ENCODE measurements around the gene SLC38A11.
"Not testable (repeated sequence)": the region's sequence is repeated elsewhere in the genome, so short reads cannot be mapped to it uniquely, and the experiment has no call there.

SLC38A11 gene

GRCh38 chr2:164984428-164984827 is 29.1 kb upstream of the SLC38A11 start:
- Histone ChIP-seq H3K4me1 (ENCODE audit: control insufficient read depth, low read depth, low read length) (no peaks in the 10 kb centered on the region), H3K27ac (ENCODE audit: low read length) (no peak overlapping the region), H3K4me3 (ENCODE audit: low read length) (no peak overlapping the region), H3K9ac (ENCODE audit: low read length) (no peak overlapping the region), H3K36me3 (ENCODE audit: control insufficient read depth, low read depth, low read length) (no peaks in the 10 kb centered on the region), H3K27me3 (ENCODE audit: control insufficient read depth, insufficient read depth, low read length) (no peaks in the 10 kb centered on the region), H3K9me3 (ENCODE audit: control insufficient read depth, low read depth, low read length) (no peaks in the 10 kb centered on the region)

GRCh38 chr2:164981217-164981990 is 26.1 kb upstream of the SLC38A11 start:
- Histone ChIP-seq H3K4me1 (ENCODE audit: control insufficient read depth, low read depth, low read length) (no peaks in the 10 kb centered on the region), H3K4me3 (ENCODE audit: low read length) (no peak overlapping the region), H3K27ac (ENCODE audit: low read length) (no peak overlapping the region), H3K27me3 (ENCODE audit: control insufficient read depth, insufficient read depth, low read length) (no peaks in the 10 kb centered on the region), H3K9ac (ENCODE audit: low read length) (no peak overlapping the region), H3K36me3 (ENCODE audit: control insufficient read depth, low read depth, low read length) (no peaks in the 10 kb centered on the region), H3K9me3 (ENCODE audit: control insufficient read depth, low read depth, low read length) (no peaks in the 10 kb centered on the region)

- not testable (repeated sequence) for H3K9me3 ChIP-seq (ENCODE audit: control insufficient read depth, low read depth, low read length); H3K36me3 ChIP-seq (ENCODE audit: control insufficient read depth, low read depth, low read length); H3K4me3 ChIP-seq (ENCODE audit: low read length); H3K9ac ChIP-seq (ENCODE audit: low read length); H3K27me3 ChIP-seq (ENCODE audit: control insufficient read depth, insufficient read depth, low read length); H3K27ac ChIP-seq (ENCODE audit: low read length); H3K4me1 ChIP-seq (ENCODE audit: control insufficient read depth, low read depth, low read length)
Observed at GRCh38 chr2:164980688-164981087, 25.4 kb upstream of the SLC38A11 start.

- Histone ChIP-seq H3K27ac (ENCODE audit: low read length) (no peak overlapping the region), H3K36me3 (ENCODE audit: control insufficient read depth, low read depth, low read length) (no peaks in the 10 kb centered on the region), H3K9me3 (ENCODE audit: control insufficient read depth, low read depth, low read length) (no peaks in the 10 kb centered on the region), H3K4me3 (ENCODE audit: low read length) (no peak overlapping the region), H3K4me1 (ENCODE audit: control insufficient read depth, low read depth, low read length) (no peaks in the 10 kb centered on the region), H3K27me3 (ENCODE audit: control insufficient read depth, insufficient read depth, low read length) (no peaks in the 10 kb centered on the region), H3K9ac (ENCODE audit: low read length) (no peak overlapping the region)
Observed at GRCh38 chr2:164979113-164979512, 23.8 kb upstream of the SLC38A11 start.

GRCh38 chr2:164976875-164977470 is 21.6 kb upstream of the SLC38A11 start:
- not testable (repeated sequence) for H3K9ac ChIP-seq (ENCODE audit: low read length); H3K4me3 ChIP-seq (ENCODE audit: low read length); H3K27me3 ChIP-seq (ENCODE audit: control insufficient read depth, insufficient read depth, low read length); H3K4me1 ChIP-seq (ENCODE audit: control insufficient read depth, low read depth, low read length); H3K36me3 ChIP-seq (ENCODE audit: control insufficient read depth, low read depth, low read length); H3K27ac ChIP-seq (ENCODE audit: low read length); H3K9me3 ChIP-seq (ENCODE audit: control insufficient read depth, low read depth, low read length)

GRCh38 chr2:164976301-164976700 is 21.0 kb upstream of the SLC38A11 start:
- Histone ChIP-seq H3K4me1 (ENCODE audit: control insufficient read depth, low read depth, low read length) (no peaks in the 10 kb centered on the region), H3K36me3 (ENCODE audit: control insufficient read depth, low read depth, low read length) (no peaks in the 10 kb centered on the region), H3K27ac (ENCODE audit: low read length) (no peak overlapping the region), H3K9me3 (ENCODE audit: control insufficient read depth, low read depth, low read length) (no peaks in the 10 kb centered on the region), H3K27me3 (ENCODE audit: control insufficient read depth, insufficient read depth, low read length) (no peaks in the 10 kb centered on the region), H3K4me3 (ENCODE audit: low read length) (no peak overlapping the region), H3K9ac (ENCODE audit: low read length) (no peak overlapping the region)

GRCh38 chr2:164975891-164976290 is 20.6 kb upstream of the SLC38A11 start:
- Histone ChIP-seq H3K9me3 (ENCODE audit: control insufficient read depth, low read depth, low read length) (no peaks in the 10 kb centered on the region), H3K4me3 (ENCODE audit: low read length) (no peak overlapping the region), H3K27ac (ENCODE audit: low read length) (no peak overlapping the region), H3K36me3 (ENCODE audit: control insufficient read depth, low read depth, low read length) (no peaks in the 10 kb centered on the region), H3K4me1 (ENCODE audit: control insufficient read depth, low read depth, low read length) (no peaks in the 10 kb centered on the region), H3K9ac (ENCODE audit: low read length) (no peak overlapping the region), H3K27me3 (ENCODE audit: control insufficient read depth, insufficient read depth, low read length) (no peaks in the 10 kb centered on the region)

GRCh38 chr2:164974221-164974620 is 18.9 kb upstream of the SLC38A11 start:
- H3K27ac ChIP-seq (ENCODE audit: low read length) = no peak overlapping the region
- no peaks in the 10 kb centered on the region for H3K9me3 ChIP-seq (ENCODE audit: control insufficient read depth, low read depth, low read length)
- H3K36me3 ChIP-seq (ENCODE audit: control insufficient read depth, low read depth, low read length) = no peaks in the 10 kb centered on the region
- no peaks in the 10 kb centered on the region for H3K4me1 ChIP-seq (ENCODE audit: control insufficient read depth, low read depth, low read length)
- H3K27me3 ChIP-seq (ENCODE audit: control insufficient read depth, insufficient read depth, low read length) = no peaks in the 10 kb centered on the region
- H3K9ac ChIP-seq (ENCODE audit: low read length) = no peak overlapping the region
- H3K4me3 ChIP-seq (ENCODE audit: low read length) = no peak overlapping the region

- H3K27ac ChIP-seq (ENCODE audit: low read length) = no peak overlapping the region
- no peaks in the 10 kb centered on the region for H3K36me3 ChIP-seq (ENCODE audit: control insufficient read depth, low read depth, low read length)
- H3K4me3 ChIP-seq (ENCODE audit: low read length) = no peak overlapping the region
- peaks cover 2% of the 10 kb centered on the region for H3K4me1 ChIP-seq (ENCODE audit: control insufficient read depth, low read depth, low read length)
- H3K9ac ChIP-seq (ENCODE audit: low read length) = no peak overlapping the region
- no peaks in the 10 kb centered on the region for H3K27me3 ChIP-seq (ENCODE audit: control insufficient read depth, insufficient read depth, low read length)
- H3K9me3 ChIP-seq (ENCODE audit: control insufficient read depth, low read depth, low read length) = no peaks in the 10 kb centered on the region
Observed at GRCh38 chr2:164972216-164972615, 16.9 kb upstream of the SLC38A11 start.

- H3K27ac ChIP-seq (ENCODE audit: low read length) = no peak overlapping the region
- H3K9me3 ChIP-seq (ENCODE audit: control insufficient read depth, low read depth, low read length) = no peaks in the 10 kb centered on the region
- no peak overlapping the region for H3K4me3 ChIP-seq (ENCODE audit: low read length)
- no peaks in the 10 kb centered on the region for H3K36me3 ChIP-seq (ENCODE audit: control insufficient read depth, low read depth, low read length)
- no peaks in the 10 kb centered on the region for H3K27me3 ChIP-seq (ENCODE audit: control insufficient read depth, insufficient read depth, low read length)
- H3K4me1 ChIP-seq (ENCODE audit: control insufficient read depth, low read depth, low read length) = peaks cover 3% of the 10 kb centered on the region
- H3K9ac ChIP-seq (ENCODE audit: low read length) = no peak overlapping the region
Observed at GRCh38 chr2:164969909-164970690, 14.8 kb upstream of the SLC38A11 start.

GRCh38 chr2:164967781-164968228 is 12.5 kb upstream of the SLC38A11 start:
- H3K36me3 ChIP-seq (ENCODE audit: control insufficient read depth, low read depth, low read length) = no peaks in the 10 kb centered on the region
- no peak overlapping the region for H3K27ac ChIP-seq (ENCODE audit: low read length)
- no peak overlapping the region for H3K9ac ChIP-seq (ENCODE audit: low read length)
- H3K4me3 ChIP-seq (ENCODE audit: low read length) = no peak overlapping the region
- no peaks in the 10 kb centered on the region for H3K9me3 ChIP-seq (ENCODE audit: control insufficient read depth, low read depth, low read length)
- no peaks in the 10 kb centered on the region for H3K27me3 ChIP-seq (ENCODE audit: control insufficient read depth, insufficient read depth, low read length)
- H3K4me1 ChIP-seq (ENCODE audit: control insufficient read depth, low read depth, low read length) = peaks cover 3% of the 10 kb centered on the region

All from iPS-18a (cell line).